ENCODE measurements around the gene TBC1D8B.

Gene TBC1D8B

DNA sequence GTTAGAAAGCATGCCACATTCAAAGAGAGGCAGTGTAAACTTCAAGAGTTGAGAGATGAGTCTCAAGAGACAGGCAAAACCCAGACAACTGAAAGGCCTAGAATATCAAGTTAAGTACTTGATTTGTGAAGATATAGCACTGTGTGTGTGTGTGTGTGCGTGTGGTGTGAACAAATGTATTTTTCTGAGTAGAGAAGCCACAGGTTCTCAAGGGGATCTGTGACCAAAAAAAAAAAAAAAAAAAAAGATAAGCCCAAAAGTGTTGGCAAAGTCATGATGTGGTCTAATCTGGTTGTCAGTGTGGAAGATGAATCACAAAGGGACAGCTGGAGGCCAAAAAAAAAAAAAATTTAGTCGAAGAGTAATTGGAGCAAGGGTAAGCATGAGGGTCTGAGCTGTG lies 96.8 kb downstream of the TBC1D8B start:
- no peak for DNase-seq

DNA sequence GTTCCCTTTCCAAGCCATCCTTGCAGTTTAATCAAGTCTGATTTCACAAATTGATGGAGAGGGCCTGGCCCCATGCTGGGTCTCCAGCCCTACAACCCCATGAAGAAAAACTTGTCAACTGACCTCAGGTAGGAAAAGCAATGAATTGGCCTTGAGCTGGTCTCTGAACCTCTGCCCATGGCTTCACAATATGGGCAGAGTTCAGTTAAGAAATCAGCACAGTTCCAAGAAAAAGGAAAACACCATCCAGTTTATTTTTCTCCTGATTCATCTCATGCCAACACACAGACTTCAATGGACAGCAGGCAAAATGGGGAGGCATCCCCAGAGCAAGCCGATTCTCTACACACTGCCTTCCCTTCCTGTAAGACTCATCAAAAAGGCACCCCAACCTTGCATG lies 97.4 kb downstream of the TBC1D8B start:
- no peak for DNase-seq

- no peak for DNase-seq
Measured at GRCh38 chrX:106901341-106901740, 98.9 kb downstream of the TBC1D8B start.

DNA sequence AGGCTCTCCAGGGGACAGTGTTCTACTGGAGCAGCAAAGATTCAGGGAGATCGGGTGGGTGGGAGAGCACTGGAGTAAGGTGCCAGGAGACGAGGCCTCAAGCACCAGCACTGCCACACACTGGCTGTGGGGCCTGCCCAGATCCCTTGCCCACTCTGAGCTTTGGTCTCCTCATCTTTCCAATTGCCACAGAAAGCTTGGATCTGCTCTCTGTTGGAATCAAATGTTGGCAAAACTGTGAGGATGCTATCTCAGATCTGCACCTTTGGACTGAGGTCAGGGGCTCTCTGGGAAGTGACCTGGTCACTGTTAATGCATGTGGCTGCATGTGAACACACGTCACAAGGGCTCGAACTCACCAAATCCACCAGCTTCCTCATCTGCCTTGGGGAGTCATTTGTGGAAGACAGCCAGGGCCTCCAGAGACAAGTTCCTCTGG lies 99.3 kb downstream of the TBC1D8B start:
- DNase-seq = no peak

DNA sequence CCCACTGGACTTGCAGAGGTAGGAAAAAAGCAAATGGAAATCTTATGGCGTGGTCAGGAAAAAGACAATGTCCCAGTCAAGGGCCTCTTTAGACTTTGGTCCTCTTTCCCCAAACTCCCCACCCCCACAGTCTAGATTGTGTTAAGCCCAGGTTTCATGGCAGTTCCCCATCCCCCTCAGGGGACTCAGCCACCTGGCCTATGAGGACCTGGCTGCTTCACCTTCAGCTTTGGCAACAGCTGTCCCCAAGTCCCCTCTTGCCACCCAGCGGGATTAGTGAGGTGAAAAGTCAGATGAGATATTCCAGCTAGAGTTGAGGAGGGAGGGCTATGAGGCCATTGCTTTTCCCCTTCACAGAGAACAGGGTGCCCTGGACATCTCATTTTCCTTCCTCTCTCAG lies 100.2 kb downstream of the TBC1D8B start:
- no peak for DNase-seq

DNA sequence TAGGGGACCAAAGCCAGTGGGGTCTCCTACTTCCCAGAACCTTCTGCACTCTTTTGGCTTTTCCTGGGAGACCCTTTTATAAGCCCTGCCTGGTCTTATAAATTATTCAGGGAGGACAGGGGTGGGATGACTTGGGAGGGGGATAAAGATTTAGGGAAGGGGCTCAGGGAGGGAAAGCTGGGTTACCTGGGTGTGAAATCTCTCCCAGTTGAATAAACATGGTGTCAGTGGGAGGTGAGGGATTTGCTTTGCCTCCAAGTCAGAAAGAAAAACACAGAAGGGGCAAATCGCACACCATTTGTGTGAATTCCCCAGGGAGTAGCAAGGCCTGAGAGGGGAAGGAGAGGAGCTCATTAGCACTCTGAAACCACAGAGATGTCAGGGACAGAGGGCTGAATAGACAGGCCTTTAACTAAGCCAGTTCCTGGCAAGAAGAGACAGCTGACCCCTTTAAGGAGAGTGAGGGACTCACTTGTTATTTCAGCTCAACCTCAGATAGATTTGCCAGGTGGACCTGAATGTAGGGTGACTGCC lies 100.9 kb downstream of the TBC1D8B start, which contains the start of gene RIPPLY1:
RIPPLY1 (minus strand) TSS at position 51 of the 534 bp plus-strand sequence. CDS start 54 bp downstream, outside the sequence.
- DNase-seq = no peak

DNA sequence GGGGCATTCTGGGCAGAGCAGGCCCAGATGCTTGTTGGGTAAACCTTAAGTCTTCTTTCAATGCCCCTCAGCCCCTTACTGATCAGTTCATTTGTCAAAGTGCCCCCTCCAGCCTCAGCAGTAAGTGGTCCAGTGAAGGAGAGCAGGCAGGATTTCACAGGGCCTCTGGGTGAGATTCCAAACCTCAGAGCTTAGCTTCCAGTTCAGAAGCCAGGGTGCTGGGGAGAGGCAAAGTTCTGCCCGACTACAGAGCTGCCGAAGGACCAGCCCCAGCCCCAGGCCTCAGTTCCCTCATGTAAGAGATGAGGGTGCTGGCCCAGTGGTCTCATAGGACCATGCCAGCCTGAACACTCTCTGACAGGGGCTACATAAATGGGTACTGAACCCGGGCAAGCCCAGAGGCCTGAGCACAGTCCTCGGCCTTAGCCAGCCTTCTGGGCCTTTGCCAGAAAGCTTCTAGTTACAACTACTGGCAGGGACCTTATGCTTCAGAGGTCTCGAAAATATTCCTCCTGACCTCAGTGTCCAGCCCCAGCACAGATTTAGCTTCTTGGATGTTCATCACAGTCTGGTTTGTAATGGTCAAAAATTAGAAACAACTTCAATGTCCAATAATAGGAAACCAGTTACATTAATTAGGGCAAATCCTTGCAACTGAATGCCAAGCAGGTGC lies 101.5 kb downstream of the TBC1D8B start:
- no peak for DNase-seq

- DNase-seq = no peak
Measured at GRCh38 chrX:106905064-106905708, 102.7 kb downstream of the TBC1D8B start.

DNA sequence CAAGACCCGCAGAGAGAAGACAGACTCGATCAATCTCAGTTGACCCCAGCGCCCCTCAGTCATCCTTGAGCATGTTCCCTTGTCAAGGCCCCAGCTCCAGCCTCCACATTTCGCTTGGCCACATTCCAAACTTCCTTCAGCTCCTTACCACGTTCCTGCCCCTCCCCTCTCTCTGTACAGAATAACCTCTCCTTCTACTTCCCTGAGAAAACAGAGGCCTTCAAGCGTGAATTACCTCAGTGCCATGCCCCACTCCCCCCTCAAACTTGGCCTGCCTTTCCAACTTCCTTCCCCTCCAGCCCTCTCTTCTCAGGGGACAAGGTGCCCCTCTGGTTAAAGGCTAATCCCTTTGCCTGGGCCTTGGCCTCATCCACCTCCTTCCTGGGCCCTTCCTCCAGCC lies 103.9 kb downstream of the TBC1D8B start:
- no peak for DNase-seq

- DNase-seq = no peak
Measured at GRCh38 chrX:106912864-106913263, 110.4 kb downstream of the TBC1D8B start.

- DNase-seq = no peak
Measured at GRCh38 chrX:106917830-106918500, 115.5 kb downstream of the TBC1D8B start.

- DNase-seq = no peak
Measured at GRCh38 chrX:106919932-106920452, 117.5 kb downstream of the TBC1D8B start, which contains the start of gene CLDN2. Gene CLDN2 (plus strand): TSS chrX:106920402. CDS start chrX:106928229, 7,827 bp downstream.

- no peak for DNase-seq
Measured at GRCh38 chrX:106921637-106922036, 119.2 kb downstream of the TBC1D8B start.

Data from stimulated activated CD4-positive, alpha-beta T cell treated with anti-CD3 and anti-CD28 coated beads, Interleukin-1b, Interleukin-23, amount 100 ng/mL, for 48 hours (primary cell).